GM18517 (cell line): ENCODE measurements around the gene ILDR2.

Experiments
- ATAC-seq: cut with Tn5 transposase; IDR thresholded peaks from one replicate; pipeline ENCODE4 v1.9.1; 2021; ENCODE audit warnings: mild to moderate bottlenecking, moderate library complexity; ENCODE audit not compliant: unreplicated experiment

The ILDR2 gene, protein sequence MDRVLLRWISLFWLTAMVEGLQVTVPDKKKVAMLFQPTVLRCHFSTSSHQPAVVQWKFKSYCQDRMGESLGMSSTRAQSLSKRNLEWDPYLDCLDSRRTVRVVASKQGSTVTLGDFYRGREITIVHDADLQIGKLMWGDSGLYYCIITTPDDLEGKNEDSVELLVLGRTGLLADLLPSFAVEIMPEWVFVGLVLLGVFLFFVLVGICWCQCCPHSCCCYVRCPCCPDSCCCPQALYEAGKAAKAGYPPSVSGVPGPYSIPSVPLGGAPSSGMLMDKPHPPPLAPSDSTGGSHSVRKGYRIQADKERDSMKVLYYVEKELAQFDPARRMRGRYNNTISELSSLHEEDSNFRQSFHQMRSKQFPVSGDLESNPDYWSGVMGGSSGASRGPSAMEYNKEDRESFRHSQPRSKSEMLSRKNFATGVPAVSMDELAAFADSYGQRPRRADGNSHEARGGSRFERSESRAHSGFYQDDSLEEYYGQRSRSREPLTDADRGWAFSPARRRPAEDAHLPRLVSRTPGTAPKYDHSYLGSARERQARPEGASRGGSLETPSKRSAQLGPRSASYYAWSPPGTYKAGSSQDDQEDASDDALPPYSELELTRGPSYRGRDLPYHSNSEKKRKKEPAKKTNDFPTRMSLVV

GRCh38 chr1:166975361-166976129, at the start of gene ILDR2:
Gene ILDR2 (minus strand): TSS chr1:166975540. CDS start chr1:166975268, 272 bp downstream.
- ATAC-seq: peak; percentile 53

DNA sequence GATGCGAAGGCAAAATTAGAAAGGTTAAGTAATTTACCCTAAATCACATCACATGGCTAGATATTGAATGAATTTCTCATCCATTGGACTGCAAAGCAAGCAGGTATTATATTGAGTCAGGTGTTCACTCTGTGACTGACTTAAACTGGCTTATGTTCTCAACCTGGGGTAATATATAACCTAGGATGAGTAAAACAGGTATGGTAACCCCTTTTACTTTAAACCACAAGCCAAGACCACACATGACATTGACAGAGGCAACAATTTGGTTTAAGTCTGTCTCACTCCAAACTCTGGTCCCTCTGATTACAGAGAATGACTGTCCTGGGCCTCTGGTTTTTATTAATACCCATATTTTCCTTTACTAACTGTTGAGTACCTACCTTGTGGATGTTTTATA, 47.0 kb upstream of the ILDR2 start:
- ATAC-seq: no peak

DNA sequence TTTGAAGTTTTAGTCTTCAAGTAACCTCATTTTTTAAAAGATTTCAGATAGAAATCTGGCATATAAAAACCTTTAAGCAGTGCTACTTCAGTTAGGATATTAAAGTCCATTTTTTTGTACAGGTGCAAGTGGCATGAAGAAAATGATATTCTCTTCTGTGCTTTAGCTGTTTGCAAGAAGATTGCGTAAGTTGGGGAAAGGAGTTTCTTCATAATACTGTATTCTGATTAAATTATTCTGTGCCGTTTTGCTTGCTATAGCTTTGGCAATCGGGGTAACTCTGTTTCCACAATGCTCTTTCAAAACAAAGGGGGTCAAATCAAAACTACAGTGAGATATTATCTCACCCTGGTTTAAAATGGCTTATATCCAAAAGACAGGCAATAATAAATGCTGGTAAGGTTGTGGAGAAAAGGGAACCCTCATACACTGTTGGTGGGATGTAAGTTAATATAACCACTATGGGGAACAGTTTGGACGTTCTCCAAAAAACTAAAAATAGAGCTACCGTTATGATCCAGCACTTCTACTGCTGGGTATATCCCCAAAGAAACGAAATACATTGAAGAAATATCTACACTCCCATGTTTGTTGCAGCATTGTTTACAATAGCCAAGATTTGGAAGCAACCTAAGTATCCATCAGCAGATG, 40.9 kb upstream of the ILDR2 start:
- ATAC-seq: no peak

DNA sequence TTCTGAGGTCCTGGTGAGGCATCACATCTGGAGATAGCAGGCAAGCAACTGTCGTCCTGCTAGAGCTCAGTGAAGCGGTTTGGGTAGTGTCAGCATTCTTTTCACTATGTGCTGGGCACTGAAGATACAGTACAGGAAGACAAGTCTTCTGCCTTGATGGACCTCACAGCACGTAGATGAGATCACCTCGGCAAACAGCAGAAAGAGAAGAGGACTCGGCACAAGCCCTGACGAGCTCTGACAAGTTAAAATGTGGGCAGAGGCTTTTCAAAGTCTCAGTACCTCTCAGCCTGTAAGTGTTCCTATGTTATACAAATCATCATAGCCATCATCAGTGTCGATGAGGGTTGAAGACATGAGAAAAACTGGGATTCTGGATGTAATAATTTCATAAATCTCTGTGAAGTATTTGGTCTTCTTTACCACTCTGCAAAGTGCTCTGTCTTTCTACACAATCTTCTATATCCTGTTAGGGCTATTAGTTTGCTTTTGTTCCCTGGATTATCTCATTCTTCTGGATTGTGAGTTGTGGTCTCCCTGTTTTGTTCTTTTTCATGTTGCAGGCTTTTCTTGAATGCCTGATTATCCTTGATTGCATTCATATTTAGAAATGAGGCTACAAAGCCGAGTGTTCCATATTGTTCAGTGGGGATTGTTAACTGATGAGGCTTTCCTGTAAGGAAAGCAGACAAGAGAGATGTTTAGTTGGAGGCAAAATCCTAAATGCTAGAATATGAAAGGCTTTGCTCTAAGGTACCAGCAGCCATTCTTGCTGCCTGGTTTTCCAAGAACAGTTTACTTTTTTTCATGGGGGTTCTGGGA, 38.0 kb upstream of the ILDR2 start:
- ATAC-seq: no peak

DNA sequence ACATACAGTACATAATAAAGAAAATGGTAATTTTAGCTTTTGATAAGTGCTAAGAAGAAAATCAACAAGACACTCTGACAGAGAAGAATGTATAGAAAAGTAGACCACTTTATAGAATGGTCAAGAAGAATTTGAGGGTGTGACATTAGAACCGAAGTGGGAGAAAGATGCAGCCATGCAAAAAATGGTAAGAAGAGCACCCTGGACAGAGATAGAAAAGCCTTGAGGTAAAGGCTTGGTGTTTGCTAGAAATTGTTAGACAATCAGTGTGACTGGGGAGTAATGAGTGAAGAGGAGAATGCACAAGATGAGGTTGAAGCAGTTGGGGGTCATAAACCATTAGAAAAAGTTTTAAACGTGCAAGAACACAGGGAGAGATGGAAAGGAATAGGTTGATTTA, 37.2 kb upstream of the ILDR2 start:
- no peak for ATAC-seq

DNA sequence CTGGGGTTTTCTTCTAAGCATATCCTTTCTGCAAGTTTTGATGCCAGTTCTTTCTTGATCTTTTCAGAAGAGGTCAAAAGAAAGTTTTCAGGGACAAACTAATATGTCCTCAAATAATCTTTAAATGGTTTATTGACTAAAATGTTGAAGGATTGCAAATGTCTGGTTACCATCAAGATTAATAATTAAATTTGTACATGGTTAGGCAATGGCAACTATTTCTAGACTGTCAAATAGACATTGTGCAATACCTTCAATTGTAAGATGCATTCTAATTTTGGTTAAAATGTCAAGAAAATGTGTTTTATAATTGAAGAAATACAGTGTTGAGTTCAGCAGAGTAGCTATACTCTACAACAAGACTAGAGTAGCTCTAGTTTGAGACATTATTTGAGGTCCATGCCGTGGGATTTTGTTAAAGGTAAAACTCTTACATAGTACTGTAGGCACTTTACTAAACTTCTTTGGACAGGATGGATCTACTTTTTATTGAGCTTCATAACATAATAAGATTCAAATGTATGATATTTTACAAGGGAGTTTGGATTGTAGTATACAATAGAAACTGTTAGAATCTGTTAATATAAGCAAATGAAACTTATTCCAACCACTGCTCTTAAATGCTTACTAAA, 36.3 kb upstream of the ILDR2 start:
- no peak for ATAC-seq

- ATAC-seq: no peak
Measured at GRCh38 chr1:167003711-167004110, 28.4 kb upstream of the ILDR2 start.

DNA sequence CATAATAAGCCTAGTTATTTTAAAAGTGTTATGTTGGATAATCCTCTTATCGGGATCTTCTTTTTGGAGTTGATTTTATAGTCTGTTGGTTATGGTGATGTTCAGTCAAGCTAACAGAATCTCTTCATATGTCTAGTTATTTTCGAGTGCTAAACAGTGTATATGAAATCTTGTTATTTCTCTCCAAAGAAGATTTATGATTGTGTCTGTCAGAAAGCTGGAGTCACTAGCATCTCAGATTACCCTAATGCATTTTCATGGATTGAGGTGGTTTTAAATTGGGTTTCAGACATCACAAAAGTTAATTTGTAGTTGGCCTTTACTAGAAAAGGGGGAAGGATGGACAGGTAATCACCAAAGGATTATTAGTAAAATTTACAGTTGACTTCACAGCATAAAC, 27.0 kb upstream of the ILDR2 start:
- ATAC-seq: no peak

DNA sequence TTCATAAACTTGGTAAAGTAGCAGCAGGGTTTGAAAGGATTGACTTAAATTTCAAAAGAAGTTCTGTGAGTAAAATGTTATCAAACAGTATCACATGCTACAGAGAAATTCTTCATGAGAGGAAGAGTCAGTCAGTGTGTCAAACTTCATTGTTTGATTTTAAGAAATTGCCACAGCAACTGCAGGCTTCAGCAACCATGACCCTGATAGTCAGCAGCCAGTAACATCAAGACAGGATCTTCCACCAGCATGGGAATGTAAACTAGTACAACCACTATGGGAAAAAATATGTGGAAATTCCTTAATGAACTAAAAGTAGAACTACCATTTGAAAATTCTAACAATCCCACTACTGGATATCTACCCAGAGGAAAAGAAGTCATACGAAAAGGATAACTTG, 25.2 kb upstream of the ILDR2 start:
- ATAC-seq: no peak

GRCh38 chr1:166999500-167000055, 24.2 kb upstream of the ILDR2 start:
- peak; percentile 67 for ATAC-seq

DNA sequence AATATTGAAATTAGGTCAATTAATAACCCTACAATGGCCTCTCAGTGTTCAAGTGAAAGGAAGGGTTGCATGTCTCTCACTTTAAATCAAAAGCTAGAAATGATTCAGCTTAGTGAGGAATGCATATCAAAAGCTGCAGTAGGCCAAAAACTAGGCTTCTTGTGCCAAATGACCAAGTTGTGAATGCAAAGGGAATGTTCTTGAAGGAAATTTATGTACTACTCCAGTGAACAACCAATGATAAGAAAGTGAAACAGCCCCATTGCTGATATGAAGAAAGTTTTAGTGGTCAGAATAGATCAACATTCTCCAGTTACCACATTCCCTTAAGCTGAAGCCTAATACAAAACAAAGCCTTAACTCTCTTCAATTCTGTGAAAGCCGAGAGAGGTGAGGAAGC, 23.7 kb upstream of the ILDR2 start:
- ATAC-seq: peak; percentile 25

DNA sequence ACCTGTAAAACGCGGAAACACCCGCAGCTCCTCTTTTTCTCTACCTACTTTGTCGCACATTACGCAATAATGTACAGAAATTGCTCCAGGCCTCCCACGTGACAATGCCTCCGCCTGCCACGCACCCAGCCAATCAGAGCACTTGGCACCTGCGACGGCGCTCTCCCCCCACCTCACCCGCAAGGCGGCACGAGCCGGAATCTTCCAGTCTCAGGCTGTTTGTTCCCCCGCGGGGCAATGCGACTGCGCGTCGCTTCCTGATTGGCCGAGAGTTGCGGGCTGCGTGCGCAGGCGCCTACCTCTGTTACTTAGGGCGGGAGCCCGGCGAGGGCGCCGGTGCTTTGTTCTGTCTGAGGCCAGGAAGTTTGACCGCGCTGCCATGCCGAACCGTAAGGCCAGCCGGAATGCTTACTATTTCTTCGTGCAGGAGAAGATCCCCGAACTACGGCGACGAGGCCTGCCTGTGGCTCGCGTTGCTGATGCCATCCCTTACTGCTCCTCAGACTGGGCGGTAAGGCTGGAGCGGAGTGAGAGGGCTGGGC, 13.7 kb upstream of the ILDR2 start, which contains the start of gene MAEL:
Gene MAEL (plus strand): TSS at position 307 of the 542 bp plus-strand sequence. CDS start 73 bp downstream, at position 380.
- ATAC-seq: no peak

GRCh38 chr1:166981589-166981988, 6.2 kb upstream of the ILDR2 start:
- no peak for ATAC-seq

DNA sequence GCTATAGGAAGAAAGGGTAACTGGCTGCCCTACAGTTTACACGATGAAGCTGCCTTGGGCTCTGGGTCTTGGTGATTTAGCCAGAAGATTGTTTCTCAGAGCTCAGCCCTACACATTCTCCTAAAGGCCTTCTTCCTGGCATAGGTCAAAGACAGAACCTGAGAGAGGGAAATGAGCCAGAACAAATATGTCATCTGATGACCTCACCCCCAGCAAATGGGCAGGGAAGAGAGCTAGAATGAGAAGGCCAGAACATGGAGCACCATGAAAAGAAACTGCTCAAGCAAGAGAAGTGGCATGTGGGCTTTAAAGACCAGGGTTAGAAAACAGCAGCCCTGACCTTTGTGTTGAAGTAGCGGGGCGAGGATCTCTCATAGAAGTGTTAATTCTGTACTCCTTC, 5.5 kb upstream of the ILDR2 start:
- no peak for ATAC-seq

- ATAC-seq: no peak
Measured at GRCh38 chr1:166980383-166980782, 5.0 kb upstream of the ILDR2 start.

GRCh38 chr1:166978821-166979220, 3.5 kb upstream of the ILDR2 start:
- ATAC-seq: peak; percentile 40

DNA sequence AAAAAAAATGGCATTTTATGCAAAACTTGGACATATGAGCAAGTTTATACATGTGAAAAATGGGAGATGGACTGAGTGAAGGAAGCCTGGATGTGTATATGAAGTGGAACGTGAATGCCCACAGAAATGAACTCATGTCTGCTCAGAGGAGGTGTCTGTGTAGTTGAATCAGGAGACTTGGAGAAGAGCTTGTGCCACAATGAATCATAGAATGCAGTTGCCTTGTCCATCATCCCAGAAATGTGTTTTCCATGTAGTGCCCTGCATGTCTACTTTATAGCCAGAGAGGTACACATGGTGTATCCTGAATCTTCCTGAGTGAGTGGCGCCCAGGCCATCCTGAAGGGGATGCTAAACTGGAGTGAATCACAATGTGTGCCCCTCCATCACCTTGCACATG, 2.6 kb upstream of the ILDR2 start:
- ATAC-seq: no peak

GRCh38 chr1:166974647-166975345, 544 bp downstream of the ILDR2 start:
- no peak for ATAC-seq

GRCh38 chr1:166972826-166973225, 2.5 kb downstream of the ILDR2 start:
- no peak for ATAC-seq
